OCI-LY1 (cell line): ENCODE measurements around the gene DPP3.

ENCODE experiments used
- H2AFZ ChIP-seq: fragments of 200-600 bp; sonication (generic), shearing (Covaris generic); 2 replicates; pipeline ENCODE4 v1.6.0; 2014; ENCODE audit warnings: antibody characterized with exemption, mild to moderate bottlenecking, low read length
- H3F3A ChIP-seq: fragments of 200-600 bp; sonication (generic), shearing (Covaris generic); 2 replicates; pipeline ENCODE4 v1.6.0; 2014; ENCODE audit warnings: mild to moderate bottlenecking, antibody characterized with exemption, low read length, moderate library complexity; ENCODE audit not compliant: insufficient read depth
- H3K27ac ChIP-seq: fragments of 200-600 bp; sonication (generic); 2 replicates; pipeline ENCODE4 v1.5.1; 2014; ENCODE audit warnings: low read length, mixed run types, mild to moderate bottlenecking, low read depth; ENCODE audit not compliant: poor library complexity, severe bottlenecking
- H3K27me3 ChIP-seq: fragments of 200-600 bp; sonication (generic); 2 replicates; pipeline ENCODE4 v1.6.0; 2014; ENCODE audit warnings: antibody characterized with exemption, mild to moderate bottlenecking, low read length, moderate library complexity; ENCODE audit not compliant: insufficient read depth
- H3K36me3 ChIP-seq: fragments of 200-600 bp; sonication (generic); 2 replicates; pipeline ENCODE4 v1.6.1; 2014; ENCODE audit warnings: mild to moderate bottlenecking, antibody characterized with exemption, low read length, moderate library complexity, mixed read lengths; ENCODE audit not compliant: insufficient read depth
- H3K4me1 ChIP-seq: fragments of 200-600 bp; sonication (generic); 2 replicates; pipeline ENCODE4 v1.5.1; 2014; ENCODE audit warnings: mild to moderate bottlenecking, low read length, moderate library complexity; ENCODE audit not compliant: insufficient read depth, severe bottlenecking
- H3K4me2 ChIP-seq: fragments of 200-600 bp; sonication (generic), shearing (Covaris generic); 2 replicates; pipeline ENCODE4 v1.6.1; 2014; ENCODE audit warnings: low read length
- H3K4me3 ChIP-seq: fragments of 200-600 bp; sonication (generic); 2 replicates; pipeline ENCODE4 v1.5.1; 2014; ENCODE audit warnings: low read length, low read depth, mild to moderate bottlenecking, mixed read lengths; ENCODE audit not compliant: poor library complexity, severe bottlenecking
- H3K79me2 ChIP-seq: fragments of 200-600 bp; shearing (Covaris generic); 2 replicates; pipeline ENCODE4 v1.6.1; 2016; ENCODE audit warnings: mixed run types, low read length, mixed read lengths; ENCODE audit not compliant: insufficient read depth
- H3K9ac ChIP-seq: fragments of 200-600 bp; sonication (generic), shearing (Covaris generic); 2 replicates; pipeline ENCODE4 v1.6.1; 2014; ENCODE audit warnings: mild to moderate bottlenecking, low read length, mixed read lengths
- H3K9me2 ChIP-seq: fragments of 200-600 bp; sonication (generic), shearing (Covaris generic); 2 replicates; pipeline ENCODE4 v1.6.1; 2014; ENCODE audit warnings: low read depth, mild to moderate bottlenecking, low read length, mixed read lengths
- H3K9me3 ChIP-seq: fragments of 200-600 bp; shearing (Covaris generic); 2 replicates; pipeline ENCODE4 v1.6.1; 2014; ENCODE audit warnings: low read length, mixed read lengths
- H4K20me1 ChIP-seq: fragments of 200-600 bp; sonication (generic), shearing (Covaris generic); 2 replicates; pipeline ENCODE4 v1.6.0; 2016; ENCODE audit warnings: mild to moderate bottlenecking, low read length; ENCODE audit not compliant: insufficient read depth
- EZH2 ChIP-seq: fragments of 200-600 bp; sonication (generic), shearing (Covaris generic); IDR thresholded peaks from 2 replicates; pipeline ENCODE4 v1.8.0; 2017; ENCODE audit warnings: borderline replicate concordance, mixed run types, mild to moderate bottlenecking, antibody characterized with exemption, low read length, moderate library complexity, mixed read lengths
- TF ChIP-seq, protein P1 (sequence below): fragments of 200-600 bp; sonication (generic), shearing (Covaris generic); IDR thresholded peaks from 2 replicates; pipeline ENCODE4 v1.5.1; 2017; ENCODE audit warnings: mild to moderate bottlenecking, antibody characterized with exemption, low read length, moderate library complexity, mixed read lengths

Gene DPP3

DNA sequence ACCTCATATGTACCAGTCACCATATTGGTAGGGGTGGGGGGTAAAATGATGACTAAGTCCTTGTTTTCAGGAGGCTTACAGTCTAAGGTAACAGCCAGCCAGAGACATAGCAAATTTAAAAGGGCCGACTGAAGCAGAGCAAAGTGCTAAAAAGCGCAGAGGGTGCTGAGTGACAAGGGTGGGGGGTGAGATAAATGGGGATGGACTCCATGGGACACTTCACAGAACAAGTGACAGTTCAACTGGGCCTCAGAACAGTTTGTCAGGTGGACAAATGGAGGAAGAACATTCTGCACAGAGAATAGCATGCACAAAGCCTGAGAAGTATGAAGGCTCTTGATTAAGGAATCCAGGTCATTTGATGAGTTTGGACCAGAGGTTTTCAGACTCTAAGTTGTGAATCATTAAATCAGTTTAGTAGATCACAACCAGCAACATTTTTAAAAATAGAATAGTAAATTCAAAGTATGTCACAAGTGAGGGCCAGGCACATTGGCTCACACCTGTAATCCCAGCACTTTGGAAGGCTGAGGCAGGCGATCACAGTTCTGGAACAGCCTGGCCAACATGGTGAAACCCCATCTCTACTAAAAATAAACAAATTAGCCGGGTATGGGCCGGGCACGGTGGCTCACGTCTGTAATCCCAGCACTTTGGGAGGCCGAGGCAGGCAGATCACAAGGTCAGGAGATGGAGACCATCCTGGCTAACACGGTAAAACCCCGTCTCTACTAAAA lies 44.2 kb downstream of the DPP3 start:
- H3K36me3 ChIP-seq, result peaks cover 26% of the 10 kb centered on the region

DNA sequence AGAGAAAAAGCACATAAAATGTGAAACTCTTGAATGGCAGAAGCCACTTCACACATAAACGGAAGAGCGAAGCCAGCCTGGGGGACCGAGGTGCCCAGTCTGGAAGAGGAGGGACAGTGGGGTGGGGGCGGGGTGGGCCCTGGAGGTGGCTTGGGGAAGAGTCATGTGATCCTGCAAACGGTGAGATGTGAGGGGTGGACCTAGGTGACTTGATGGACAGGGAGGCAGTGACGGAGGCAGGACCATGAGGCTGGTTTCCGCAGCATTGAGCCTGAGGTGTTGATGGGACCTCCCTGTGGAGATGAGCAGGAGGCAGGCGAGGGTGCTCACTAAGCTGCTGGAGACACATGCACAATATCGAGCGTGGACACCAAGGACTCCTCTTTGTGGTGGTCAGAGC lies 48.8 kb downstream of the DPP3 start:
- Histone ChIP-seq H3K36me3 (no peaks in the 10 kb centered on the region), H3K27ac (no peak overlapping the region), H4K20me1 (no peaks in the 10 kb centered on the region), H3K27me3 (no peaks in the 10 kb centered on the region), H3K9me2 (no peaks in the 10 kb centered on the region), H3K79me2 (no peaks in the 10 kb centered on the region), H3K9ac (no peak overlapping the region), H3K4me1 (no peaks in the 10 kb centered on the region), H3F3A (no peaks in the 10 kb centered on the region), H2AFZ (no peak overlapping the region), H3K4me3 (no peak overlapping the region), H3K9me3 (no peaks in the 10 kb centered on the region), H3K4me2 (no peak overlapping the region)
- TF ChIP-seq, protein P1, sequence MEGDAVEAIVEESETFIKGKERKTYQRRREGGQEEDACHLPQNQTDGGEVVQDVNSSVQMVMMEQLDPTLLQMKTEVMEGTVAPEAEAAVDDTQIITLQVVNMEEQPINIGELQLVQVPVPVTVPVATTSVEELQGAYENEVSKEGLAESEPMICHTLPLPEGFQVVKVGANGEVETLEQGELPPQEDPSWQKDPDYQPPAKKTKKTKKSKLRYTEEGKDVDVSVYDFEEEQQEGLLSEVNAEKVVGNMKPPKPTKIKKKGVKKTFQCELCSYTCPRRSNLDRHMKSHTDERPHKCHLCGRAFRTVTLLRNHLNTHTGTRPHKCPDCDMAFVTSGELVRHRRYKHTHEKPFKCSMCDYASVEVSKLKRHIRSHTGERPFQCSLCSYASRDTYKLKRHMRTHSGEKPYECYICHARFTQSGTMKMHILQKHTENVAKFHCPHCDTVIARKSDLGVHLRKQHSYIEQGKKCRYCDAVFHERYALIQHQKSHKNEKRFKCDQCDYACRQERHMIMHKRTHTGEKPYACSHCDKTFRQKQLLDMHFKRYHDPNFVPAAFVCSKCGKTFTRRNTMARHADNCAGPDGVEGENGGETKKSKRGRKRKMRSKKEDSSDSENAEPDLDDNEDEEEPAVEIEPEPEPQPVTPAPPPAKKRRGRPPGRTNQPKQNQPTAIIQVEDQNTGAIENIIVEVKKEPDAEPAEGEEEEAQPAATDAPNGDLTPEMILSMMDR, result no peak

More for the DNA sequence above, 44.2 kb downstream of the DPP3 start:
- H3K27me3 ChIP-seq, result no peaks in the 10 kb centered on the region
- TF ChIP-seq EZH2, result no peak
- TF ChIP-seq, protein P1, result no peak
- H3K27ac ChIP-seq, result no peak overlapping the region
- no peaks in the 10 kb centered on the region for H4K20me1 ChIP-seq
- H3K9me3 ChIP-seq, result no peaks in the 10 kb centered on the region
- H3K9ac ChIP-seq, result no peak overlapping the region
- no peaks in the 10 kb centered on the region for H3K9me2 ChIP-seq
- H3K4me1 ChIP-seq, result no peaks in the 10 kb centered on the region
- H3K79me2 ChIP-seq, result no peaks in the 10 kb centered on the region
- no peak overlapping the region for H3K4me3 ChIP-seq
- no peak overlapping the region for H3K4me2 ChIP-seq
- H2AFZ ChIP-seq, result no peak overlapping the region
- H3F3A ChIP-seq, result no peaks in the 10 kb centered on the region

DNA sequence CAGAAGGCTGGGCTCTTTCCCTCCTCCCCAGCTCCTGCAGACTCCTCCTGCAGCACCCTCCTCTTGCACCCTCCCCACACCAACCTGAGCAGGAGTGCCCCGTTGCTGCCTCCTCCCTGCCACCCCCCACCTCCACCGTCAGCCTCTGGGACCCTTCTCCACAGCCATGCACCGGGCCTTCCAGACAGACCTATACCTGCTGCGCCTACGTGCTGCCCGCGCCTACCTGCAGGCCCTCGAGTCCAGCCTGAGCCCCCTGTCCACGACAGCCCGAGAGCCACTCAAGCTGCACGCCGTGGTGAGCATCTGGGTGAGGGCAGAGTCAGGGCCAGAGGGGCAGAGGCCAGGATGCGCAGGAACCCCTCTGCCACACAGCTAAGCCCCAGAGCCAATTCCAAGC lies 49.4 kb downstream of the DPP3 start:
- no peaks in the 10 kb centered on the region for H3K9me3 ChIP-seq
- H4K20me1 ChIP-seq, result no peaks in the 10 kb centered on the region
- H3F3A ChIP-seq, result no peaks in the 10 kb centered on the region
- no peaks in the 10 kb centered on the region for H3K9me2 ChIP-seq
- no peak overlapping the region for H3K9ac ChIP-seq
- TF ChIP-seq EZH2, result no peak
- TF ChIP-seq, protein P1, result no peak
- no peaks in the 10 kb centered on the region for H3K79me2 ChIP-seq
- no peak overlapping the region for H3K4me2 ChIP-seq
- H3K27ac ChIP-seq, result no peak overlapping the region
- H3K4me3 ChIP-seq, result no peak overlapping the region
- no peaks in the 10 kb centered on the region for H3K36me3 ChIP-seq
- H3K27me3 ChIP-seq, result no peaks in the 10 kb centered on the region
- no peak overlapping the region for H2AFZ ChIP-seq
- no peaks in the 10 kb centered on the region for H3K4me1 ChIP-seq
